ENCODE results near the gene S100A7A. TPM values are rescaled to one million over a fixed set of nuclear protein-coding genes. Genes with fewer than 3 reads are reported as not detected.
"Not testable (repeated sequence)": the region's sequence is repeated elsewhere in the genome, so short reads cannot be mapped to it uniquely, and the experiment has no call there.

S100A7A gene
- total and polyA plus RNA-seq, 2 donors (not counting 3 experiments of a cell fraction or from before 2014, with no cell fraction given) = not detected

GRCh38 chr1:153418758-153419435, 2.6 kb downstream of the S100A7A start:
- H3K4me3 ChIP-seq (replicated peaks in 1 of 3; ENCODE audit: insufficient read depth in 1 of 3, low read depth in 1 of 3, low read length in 3 of 3); H3K9me3 ChIP-seq (replicated peaks; ENCODE audit: control insufficient read depth, insufficient read depth, low read length); H2AFZ ChIP-seq (ENCODE audit: low read depth, low read length); BruUV-seq (replicated peaks); H3K9me1 ChIP-seq (replicated peaks; ENCODE audit: control insufficient read depth, extremely low read depth, insufficient read depth, low read length); POLR2A ChIA-PET; CTCF ChIA-PET; H3K36me3 ChIP-seq (ENCODE audit: control insufficient read depth in 2 of 2, extremely low read depth in 1 of 2, insufficient read depth in 2 of 2, low read length in 2 of 2); DNase-seq (ENCODE audit: low read depth, low spot score); FAIRE-seq; H3K4me1 ChIP-seq (ENCODE audit: control insufficient read depth, extremely low read depth, insufficient read depth, low read length); H3K9ac ChIP-seq (replicated peaks; ENCODE audit: extremely low read depth, insufficient read depth, low read length); H4K20me1 ChIP-seq (replicated peaks; ENCODE audit: control insufficient read depth, extremely low read depth, insufficient read depth, low read length); H3K79me2 ChIP-seq (ENCODE audit: control insufficient read depth, insufficient read depth, low read length); intact Hi-C loops (cut with micrococcal nuclease); H3K27me3 ChIP-seq (ENCODE audit: control insufficient read depth in 2 of 2, insufficient read depth in 2 of 2, low read length in 2 of 2); H3K27ac ChIP-seq (ENCODE audit: insufficient read depth, low read depth, low read length); dilution Hi-C loops (cut with MboI; ENCODE audit: extremely low pct_ligation_motif_present, low sequenced_read_pairs); H3K4me2 ChIP-seq (ENCODE audit: insufficient read depth, low read length): not testable (repeated sequence)

DNA sequence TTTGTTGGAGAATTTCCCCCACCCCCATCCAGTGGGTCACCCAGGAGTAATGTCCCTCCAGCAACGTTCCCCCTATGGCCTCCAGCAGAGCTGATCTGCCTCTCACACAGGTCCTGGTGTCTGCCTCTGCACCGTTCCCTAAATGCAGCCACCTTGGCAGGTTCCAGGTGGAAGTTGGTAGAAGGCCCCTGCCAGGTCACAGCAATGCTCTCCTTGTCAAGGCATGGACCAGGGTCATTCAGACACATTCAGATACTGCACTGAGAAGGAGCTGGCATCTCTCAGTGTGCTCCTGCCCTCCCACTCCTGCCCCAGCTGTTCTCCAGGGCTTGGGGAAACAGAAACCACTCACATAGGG, 3.1 kb downstream of the S100A7A start:
- FAIRE-seq; H3K27me3 ChIP-seq (ENCODE audit: control insufficient read depth in 2 of 2, insufficient read depth in 2 of 2, low read length in 2 of 2); H3K4me2 ChIP-seq (ENCODE audit: insufficient read depth, low read length); H3K27ac ChIP-seq (ENCODE audit: insufficient read depth, low read depth, low read length); H3K4me3 ChIP-seq (replicated peaks in 1 of 3; ENCODE audit: insufficient read depth in 1 of 3, low read depth in 1 of 3, low read length in 3 of 3); H4K20me1 ChIP-seq (replicated peaks; ENCODE audit: control insufficient read depth, extremely low read depth, insufficient read depth, low read length); BruUV-seq (replicated peaks); dilution Hi-C loops (cut with MboI; ENCODE audit: extremely low pct_ligation_motif_present, low sequenced_read_pairs); DNase-seq (ENCODE audit: low read depth, low spot score); H3K36me3 ChIP-seq (ENCODE audit: control insufficient read depth in 2 of 2, extremely low read depth in 1 of 2, insufficient read depth in 2 of 2, low read length in 2 of 2); H3K79me2 ChIP-seq (ENCODE audit: control insufficient read depth, insufficient read depth, low read length); intact Hi-C loops (cut with micrococcal nuclease); H3K9ac ChIP-seq (replicated peaks; ENCODE audit: extremely low read depth, insufficient read depth, low read length); H3K9me3 ChIP-seq (replicated peaks; ENCODE audit: control insufficient read depth, insufficient read depth, low read length); H2AFZ ChIP-seq (ENCODE audit: low read depth, low read length); CTCF ChIA-PET; POLR2A ChIA-PET; H3K9me1 ChIP-seq (replicated peaks; ENCODE audit: control insufficient read depth, extremely low read depth, insufficient read depth, low read length); H3K4me1 ChIP-seq (ENCODE audit: control insufficient read depth, extremely low read depth, insufficient read depth, low read length): not testable (repeated sequence)

GRCh38 chr1:153420306-153420705, 4.0 kb downstream of the S100A7A start:
- Histone ChIP-seq H3K9ac (replicated peaks; ENCODE audit: extremely low read depth, insufficient read depth, low read length) (no peak overlapping the region), H3K9me3 (replicated peaks; ENCODE audit: control insufficient read depth, insufficient read depth, low read length) (no peaks in the 10 kb centered on the region), H3K27me3 (ENCODE audit: control insufficient read depth in 2 of 2, insufficient read depth in 2 of 2, low read length in 2 of 2) (no peaks in the 10 kb centered on the region), H2AFZ (ENCODE audit: low read depth, low read length) (no peak overlapping the region), H3K4me1 (ENCODE audit: control insufficient read depth, extremely low read depth, insufficient read depth, low read length) (no peaks in the 10 kb centered on the region), H4K20me1 (replicated peaks; ENCODE audit: control insufficient read depth, extremely low read depth, insufficient read depth, low read length) (no peaks in the 10 kb centered on the region), H3K4me2 (ENCODE audit: insufficient read depth, low read length) (no peak overlapping the region), H3K4me3 (replicated peaks in 1 of 3; ENCODE audit: insufficient read depth in 1 of 3, low read depth in 1 of 3, low read length in 3 of 3) (no peak overlapping the region), H3K9me1 (replicated peaks; ENCODE audit: control insufficient read depth, extremely low read depth, insufficient read depth, low read length) (no peaks in the 10 kb centered on the region), H3K36me3 (ENCODE audit: control insufficient read depth in 2 of 2, extremely low read depth in 1 of 2, insufficient read depth in 2 of 2, low read length in 2 of 2) (no peaks in the 10 kb centered on the region), H3K79me2 (ENCODE audit: control insufficient read depth, insufficient read depth, low read length) (no peaks in the 10 kb centered on the region), H3K27ac (ENCODE audit: insufficient read depth, low read depth, low read length) (no peak overlapping the region)
- no peak for DNase-seq (ENCODE audit: low read depth, low spot score)
- intact Hi-C loops (cut with micrococcal nuclease) (no loop called here), dilution Hi-C loops (cut with MboI; ENCODE audit: extremely low pct_ligation_motif_present, low sequenced_read_pairs) (no loop called here)
- ChIA-PET CTCF (no interaction called here), POLR2A (no interaction called here)
- no TSS peak for BruUV-seq (replicated peaks)
- no peak for FAIRE-seq
- TF ChIP-seq MYC (IDR thresholded peaks at IDR 0.05; ENCODE audit: low read depth, low read length) = no peak
- no peak for TF ChIP-seq CTCF (IDR thresholded peaks at IDR 0.05; ENCODE audit: extremely low read depth in 1 of 2, insufficient read depth in 1 of 2, low read depth in 1 of 2, low read length in 2 of 2)
- TF ChIP-seq POLR2AphosphoS5 (IDR thresholded peaks at IDR 0.05; ENCODE audit: insufficient read depth, low read depth, low read length) = no peak
- no peak for TF ChIP-seq FOS (IDR thresholded peaks at IDR 0.05; ENCODE audit: borderline replicate concordance, insufficient read depth, low read length)
- TF ChIP-seq MAX (IDR thresholded peaks at IDR 0.05; ENCODE audit: insufficient read depth, insufficient read length) = no peak

Data from endothelial cell of umbilical vein (primary cell).